ENCODE data around the gene LRMDA. TPM values are rescaled to one million over a fixed set of nuclear protein-coding genes. Genes with fewer than 3 reads are reported as not detected.

The LRMDA gene
- total RNA-seq, 1 donor from 2014 or later, result not detected

GRCh38 chr10:76185471-76186301 is 754.3 kb downstream of the LRMDA start:
- intact Hi-C loops (cut with micrococcal nuclease), result no loop called here

- intact Hi-C loops (cut with micrococcal nuclease), result no loop called here
Measured at GRCh38 chr10:76188216-76188615, 756.8 kb downstream of the LRMDA start.

DNA sequence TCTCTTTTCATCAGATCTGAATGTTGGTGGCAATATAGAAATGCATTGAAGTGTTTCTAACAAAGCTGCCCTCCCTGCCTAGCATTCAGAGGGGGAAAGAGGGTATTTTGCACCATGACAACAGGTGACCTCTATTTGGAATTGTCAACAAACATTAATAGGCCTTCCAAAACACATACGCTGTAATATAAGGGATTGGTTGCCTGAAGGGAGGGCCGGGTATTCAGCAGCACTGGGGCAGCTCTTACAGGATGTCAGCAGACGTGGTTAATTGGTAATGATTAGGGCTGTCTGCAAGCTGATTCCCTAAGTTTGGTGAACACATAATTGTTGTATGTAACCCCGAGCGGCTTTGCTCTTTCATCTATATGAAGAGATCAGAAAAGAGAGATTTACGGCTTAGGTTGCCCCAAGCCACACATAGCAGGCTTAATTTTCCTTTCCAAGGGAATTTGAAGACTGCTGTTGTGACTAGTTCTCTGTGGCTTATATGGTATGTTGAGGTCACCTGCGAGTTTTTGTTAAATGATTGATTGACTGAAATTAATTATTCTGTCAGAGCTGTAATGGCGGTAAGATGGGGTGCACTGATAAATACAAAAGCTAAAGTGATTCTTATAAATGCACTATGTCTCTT is 759.3 kb downstream of the LRMDA start:
- intact Hi-C loops (cut with micrococcal nuclease), result no loop called here

DNA sequence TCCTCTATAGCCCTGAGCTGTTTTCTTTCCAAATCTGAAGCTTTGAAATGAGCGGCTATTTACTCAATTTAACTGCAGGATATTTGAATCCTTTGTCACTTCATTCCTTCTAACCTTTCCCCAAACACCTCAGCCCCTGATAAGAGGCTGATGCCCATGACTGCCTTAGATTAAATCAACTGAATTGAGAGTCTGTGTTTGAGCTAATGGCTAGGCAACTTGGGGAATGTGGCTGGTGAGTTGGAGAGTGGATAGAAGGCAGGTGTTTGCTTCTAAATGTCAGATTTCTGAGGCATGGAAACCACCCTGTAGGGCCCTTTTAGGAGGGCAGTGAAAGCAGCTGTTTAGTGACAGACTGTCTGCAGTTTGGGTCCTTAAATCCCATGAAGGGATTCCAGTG is 759.9 kb downstream of the LRMDA start:
- intact Hi-C loops (cut with micrococcal nuclease), result no loop called here

- intact Hi-C loops (cut with micrococcal nuclease), result no loop called here
Measured at GRCh38 chr10:76192151-76192550, 760.7 kb downstream of the LRMDA start.

DNA sequence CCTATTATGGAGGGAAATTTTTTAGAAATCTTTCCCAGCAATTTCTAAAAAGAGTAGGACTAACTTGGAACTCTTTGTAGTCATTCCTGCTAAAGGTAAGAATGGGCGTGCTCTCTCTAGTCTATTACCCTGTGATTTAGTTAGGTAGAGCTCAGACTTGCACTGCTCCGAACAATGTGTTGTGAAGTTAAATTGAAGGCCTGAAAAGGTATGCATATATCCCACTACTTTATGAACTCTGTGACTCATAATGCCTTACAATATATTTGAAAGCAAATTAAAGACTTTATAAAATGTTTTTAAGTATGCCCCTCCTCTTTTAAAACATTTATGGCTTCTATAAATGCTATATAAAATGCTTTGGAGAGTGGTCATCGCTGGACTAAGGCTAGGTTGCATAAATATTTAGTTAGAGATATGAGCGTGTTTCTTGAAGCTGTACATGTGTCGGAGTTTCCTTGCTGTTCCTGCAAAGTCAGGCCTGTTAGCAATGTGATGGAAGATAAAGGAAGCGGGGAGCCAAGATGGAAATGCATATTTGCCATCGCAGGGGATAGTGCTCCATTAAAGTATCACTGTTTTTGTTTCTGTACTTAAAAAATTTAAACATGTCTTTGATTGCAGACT is 761.4 kb downstream of the LRMDA start:
- intact Hi-C loops (cut with micrococcal nuclease), result no loop called here

DNA sequence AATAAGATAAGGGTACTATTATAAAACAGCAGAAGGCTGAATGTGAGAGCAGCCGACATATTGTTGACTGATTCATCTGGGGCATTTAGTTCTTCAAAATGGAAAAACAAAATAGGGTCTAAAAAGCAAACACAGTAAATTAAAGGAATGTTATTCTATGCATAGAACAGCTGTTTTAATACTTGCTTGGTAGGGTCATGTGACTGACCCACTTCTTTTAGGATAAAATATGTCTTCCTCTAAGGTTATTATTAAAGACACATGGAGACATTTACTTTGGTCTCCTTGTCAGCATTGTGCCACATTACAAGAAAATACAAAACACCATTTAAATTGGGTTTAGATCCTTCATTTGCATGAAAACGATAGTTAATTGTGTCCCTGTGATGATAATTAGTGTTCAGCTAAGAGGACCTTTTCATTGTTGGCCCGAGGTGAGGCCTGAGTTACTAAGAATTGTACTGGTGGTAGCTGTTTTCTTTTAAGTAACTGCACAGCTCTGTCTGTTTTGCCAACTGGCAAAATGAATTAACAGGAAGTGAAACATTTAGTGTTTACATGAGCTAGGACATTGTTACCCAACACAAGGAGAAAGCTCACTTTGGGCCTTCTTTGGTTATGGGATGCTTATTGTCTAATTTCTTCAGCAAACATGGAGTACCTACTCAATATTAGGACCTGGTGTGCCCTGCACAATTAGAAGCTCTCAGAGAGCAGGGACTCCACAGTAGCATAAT is 764.4 kb downstream of the LRMDA start:
- intact Hi-C loops (cut with micrococcal nuclease), result no loop called here

- intact Hi-C loops (cut with micrococcal nuclease), result no loop called here
Measured at GRCh38 chr10:76197293-76197692, 765.9 kb downstream of the LRMDA start.

DNA sequence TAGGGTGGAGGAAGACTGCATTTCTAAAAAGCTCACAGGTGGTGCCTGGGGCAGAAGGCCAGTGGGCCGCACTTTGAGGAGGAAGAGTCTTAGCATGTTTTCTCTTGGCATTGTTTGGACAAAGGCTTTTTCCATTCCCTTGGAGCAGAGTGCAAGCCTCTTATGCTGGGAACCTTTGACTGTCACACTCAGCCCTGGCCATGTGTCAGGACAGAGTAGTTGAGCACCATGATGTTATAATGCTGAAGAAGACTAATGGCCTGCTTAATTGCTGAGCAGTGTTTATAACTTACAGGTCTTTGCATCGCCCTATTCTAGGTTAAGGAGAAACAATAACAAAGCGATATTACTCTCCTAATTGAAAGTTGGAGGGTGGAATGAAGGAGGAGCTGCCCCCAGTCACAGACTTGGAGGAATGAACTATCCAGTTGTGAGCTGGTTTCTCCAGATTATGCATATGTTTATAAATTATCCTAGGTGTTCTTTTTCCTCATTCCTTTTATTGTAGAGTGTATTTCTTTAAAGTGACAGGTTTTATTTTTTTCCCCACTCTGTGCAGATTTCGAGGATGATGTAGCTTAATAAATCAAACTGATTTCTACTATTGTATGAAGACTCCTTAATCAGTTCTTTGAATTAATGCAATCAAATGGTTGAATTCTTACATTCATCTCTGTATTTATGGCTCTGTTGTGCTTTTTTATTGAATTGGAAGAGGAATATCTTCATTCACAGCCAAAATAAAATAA is 767.0 kb downstream of the LRMDA start:
- intact Hi-C loops (cut with micrococcal nuclease), result no loop called here

GRCh38 chr10:76201962-76202361 is 770.5 kb downstream of the LRMDA start:
- intact Hi-C loops (cut with micrococcal nuclease), result no loop called here

- intact Hi-C loops (cut with micrococcal nuclease), result no loop called here
Measured at GRCh38 chr10:76202777-76203176, 771.4 kb downstream of the LRMDA start.

GRCh38 chr10:76205361-76205760 is 773.9 kb downstream of the LRMDA start:
- intact Hi-C loops (cut with micrococcal nuclease), result no loop called here

DNA sequence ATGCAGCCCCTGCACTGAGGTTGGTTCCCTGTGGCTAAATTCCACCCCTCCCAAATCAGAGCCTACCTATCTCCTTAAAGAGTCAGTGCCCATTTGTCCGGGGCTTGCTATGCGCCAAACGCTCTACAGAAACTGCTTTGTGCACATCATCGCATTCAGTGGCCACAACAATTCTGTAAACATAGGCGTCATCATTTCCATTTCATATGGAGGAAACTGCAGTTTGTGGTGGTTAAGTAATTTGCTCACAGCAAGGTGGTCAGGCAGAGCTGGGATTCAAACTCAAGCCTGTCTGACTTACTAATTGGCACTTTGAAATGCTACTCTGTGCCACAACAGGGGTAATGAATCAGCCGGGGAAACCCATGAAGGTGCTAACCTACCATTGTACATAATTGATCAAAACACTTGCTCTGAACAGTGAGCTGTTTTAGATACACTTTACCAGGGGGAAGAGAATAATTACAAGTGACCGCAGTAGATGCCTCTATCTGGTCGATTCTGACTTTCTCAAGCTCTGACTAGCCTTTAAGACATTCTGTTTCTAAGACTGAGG is 775.5 kb downstream of the LRMDA start:
- intact Hi-C loops (cut with micrococcal nuclease), result no loop called here

GRCh38 chr10:76209135-76209534 is 777.7 kb downstream of the LRMDA start:
- intact Hi-C loops (cut with micrococcal nuclease), result no loop called here

DNA sequence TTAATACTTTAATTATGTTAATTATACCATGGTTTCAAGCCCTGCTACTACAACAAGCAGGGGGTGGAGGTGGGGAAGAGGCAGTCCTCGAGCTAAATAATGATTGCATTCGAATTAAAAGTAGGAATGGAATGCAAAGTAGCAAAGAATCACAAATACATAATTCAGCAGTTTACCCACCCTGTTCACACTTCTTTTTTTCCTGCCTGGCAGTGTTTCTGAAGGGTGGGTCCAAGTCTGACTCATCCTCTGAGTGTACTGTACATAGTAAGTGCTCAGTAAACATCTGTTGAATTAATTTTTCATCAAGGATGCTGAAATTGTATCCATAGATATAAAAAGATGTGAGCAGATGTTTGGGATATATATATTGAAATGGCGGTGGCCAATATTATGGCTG is 778.8 kb downstream of the LRMDA start:
- intact Hi-C loops (cut with micrococcal nuclease), result no loop called here

DNA sequence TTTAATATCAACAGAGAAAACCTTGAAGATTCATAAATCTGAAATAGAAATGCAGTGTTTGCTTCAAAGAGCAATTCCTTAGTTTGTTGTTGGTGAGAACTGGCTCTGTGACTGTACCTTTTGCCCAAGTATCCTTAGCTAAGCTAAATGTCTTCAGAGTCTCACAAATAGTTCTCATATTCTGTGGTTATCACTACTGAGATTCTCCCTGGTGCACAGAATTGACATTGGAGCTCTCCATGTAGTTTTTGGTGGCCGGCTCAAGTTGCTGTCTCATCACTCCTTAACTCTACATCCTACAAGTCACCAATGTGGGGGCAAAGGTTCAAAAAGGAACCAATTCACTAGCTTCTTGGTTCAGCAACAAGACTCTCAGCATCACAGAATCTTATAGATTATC is 780.3 kb downstream of the LRMDA start:
- intact Hi-C loops (cut with micrococcal nuclease), result no loop called here

- intact Hi-C loops (cut with micrococcal nuclease), result no loop called here
Measured at GRCh38 chr10:76213876-76214275, 782.5 kb downstream of the LRMDA start.

DNA sequence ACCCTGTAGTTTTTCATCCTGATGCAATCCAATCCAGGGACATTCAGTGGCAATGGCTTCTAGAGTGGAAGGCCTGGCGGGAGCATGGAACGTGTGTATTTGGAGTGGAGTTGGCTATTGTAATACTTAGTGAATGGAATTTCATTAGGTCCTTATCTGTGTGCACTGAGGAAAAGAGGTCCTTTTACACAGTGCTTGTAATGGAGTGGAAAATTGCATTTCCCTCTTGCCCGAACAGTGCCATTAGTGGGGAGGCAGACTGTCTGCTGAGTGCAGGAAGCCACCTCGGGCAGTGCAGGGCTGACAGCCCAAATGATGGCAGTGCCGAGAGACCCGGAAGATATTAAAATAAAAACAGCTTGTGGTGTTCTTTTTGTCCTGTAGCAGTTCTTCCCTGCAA is 786.6 kb downstream of the LRMDA start:
- intact Hi-C loops (cut with micrococcal nuclease), result no loop called here

- intact Hi-C loops (cut with micrococcal nuclease), result no loop called here
Measured at GRCh38 chr10:76229341-76229740, 797.9 kb downstream of the LRMDA start.

DNA sequence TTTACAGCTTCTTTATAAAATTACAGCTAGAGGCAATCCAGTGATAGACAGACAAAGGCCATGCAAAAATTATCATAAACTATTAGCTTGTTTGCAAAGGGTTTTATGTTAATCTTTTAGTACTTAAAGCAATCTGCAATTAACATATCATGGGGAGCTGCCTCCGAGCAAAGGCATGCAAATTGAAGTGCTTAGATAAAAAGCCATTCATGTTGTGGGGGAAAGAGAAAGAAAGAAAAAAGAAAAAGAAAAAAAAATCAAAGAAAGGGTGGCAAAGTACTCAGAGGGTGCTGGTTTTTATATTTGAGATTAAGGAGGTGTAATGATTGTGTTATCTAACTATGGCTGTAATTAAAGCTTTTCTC is 799.5 kb downstream of the LRMDA start:
- intact Hi-C loops (cut with micrococcal nuclease), result no loop called here

Data from T-helper 1 cell treated with Interleukin-12 subunit alpha and Interleukin-12 subunit beta and Interleukin-4 antibody, amounts not matched to agents 30 ng/mL and 1 ng/mL, for 36 hours (primary cell).